ENCODE results near the gene RAB23. TPM values are rescaled to one million over a fixed set of nuclear protein-coding genes. Genes with fewer than 3 reads are reported as not detected.

RAB23 gene
- polyA plus RNA-seq, 2 donors, result 1.4 to 5.3 TPM

GRCh38 chr6:57173886-57174510 is 48.1 kb downstream of the RAB23 start:
- H3K9me3 ChIP-seq (ENCODE audit: control insufficient read depth in 2 of 2, insufficient read depth in 1 of 2, low read depth in 1 of 2, low read length in 1 of 2), result no peaks in the 10 kb centered on the region
- 65 to 66% methylated on average over 5 of the region's 5 CpGs for WGBS, 2 donors
- H3K27ac ChIP-seq (ENCODE audit: low read depth in 2 of 2, low read length in 1 of 2), result peak overlapping the region in 1 of 2 donors; percentile 17
- peak overlapping the region in 1 of 2 donors; percentile 59 for H3K4me3 ChIP-seq (ENCODE audit: low read depth in 1 of 2, low read length in 2 of 2)
- H3K27me3 ChIP-seq (ENCODE audit: control insufficient read depth in 1 of 2, insufficient read depth in 2 of 2, low read length in 2 of 2), result no peaks in the 10 kb centered on the region
- H3K4me1 ChIP-seq (ENCODE audit: control insufficient read depth in 2 of 2, insufficient read depth in 2 of 2, low read length in 1 of 2), result no peaks in the 10 kb centered on the region
- no peaks in the 10 kb centered on the region for H3K36me3 ChIP-seq (ENCODE audit: control insufficient read depth in 2 of 2, insufficient read depth in 2 of 2, low read length in 1 of 2)

DNA sequence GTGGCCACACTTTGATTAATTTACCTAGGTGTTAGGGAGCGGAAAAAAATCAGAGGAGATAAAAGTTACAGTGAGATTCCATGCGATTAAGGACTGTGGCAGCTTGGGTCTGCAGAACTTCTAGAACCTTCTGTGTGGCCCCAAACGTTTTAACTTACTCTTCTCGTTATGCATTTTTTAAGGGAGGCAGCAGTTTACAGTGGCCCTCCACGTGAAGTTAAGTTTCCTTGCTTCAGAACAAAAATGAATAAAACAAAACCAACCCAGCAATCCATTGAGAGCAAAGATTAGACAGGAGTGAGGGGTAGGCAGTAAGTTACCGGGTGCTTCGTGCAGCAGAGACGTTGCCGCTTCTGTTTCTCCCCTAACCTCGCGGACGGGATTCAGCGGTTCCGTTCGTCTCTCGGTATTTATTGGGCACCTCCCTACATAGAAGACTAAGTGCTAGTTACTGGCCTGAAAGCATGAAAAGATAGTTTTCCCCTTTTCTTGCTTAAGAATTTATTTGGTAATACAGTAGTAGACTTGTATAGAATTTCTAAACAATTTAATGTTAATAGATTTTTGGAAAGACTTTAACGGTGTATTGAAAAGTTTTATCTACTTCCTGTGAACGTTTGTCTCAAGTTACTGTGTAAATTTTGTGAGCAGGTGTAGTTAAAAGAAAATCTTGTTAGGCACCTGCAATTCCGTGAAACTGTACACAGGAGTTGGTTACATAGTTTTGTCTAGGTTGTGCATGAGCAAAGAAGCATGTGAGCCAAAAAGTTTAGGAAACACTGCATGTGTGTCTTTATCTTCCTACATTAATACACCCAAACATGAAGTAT is 48.8 kb downstream of the RAB23 start:
- Histone ChIP-seq H3K9me3 (ENCODE audit: control insufficient read depth in 2 of 2, insufficient read depth in 1 of 2, low read depth in 1 of 2, low read length in 1 of 2) (no peaks in the 10 kb centered on the region), H3K36me3 (ENCODE audit: control insufficient read depth in 2 of 2, insufficient read depth in 2 of 2, low read length in 1 of 2) (no peaks in the 10 kb centered on the region), H3K4me3 (ENCODE audit: low read depth in 1 of 2, low read length in 2 of 2) (peak overlapping the region; percentile 59 to 70), H3K27me3 (ENCODE audit: control insufficient read depth in 1 of 2, insufficient read depth in 2 of 2, low read length in 2 of 2) (no peaks in the 10 kb centered on the region), H3K4me1 (ENCODE audit: control insufficient read depth in 2 of 2, insufficient read depth in 2 of 2, low read length in 1 of 2) (no peaks in the 10 kb centered on the region), H3K27ac (ENCODE audit: low read depth in 2 of 2, low read length in 1 of 2) (peak overlapping the region; percentile 87 to 92)
- WGBS, 2 donors, result 21 to 40% methylated on average over 19 of the region's 19 CpGs

- Histone ChIP-seq H3K4me1 (ENCODE audit: control insufficient read depth in 2 of 2, insufficient read depth in 2 of 2, low read length in 1 of 2) (no peaks in the 10 kb centered on the region), H3K27me3 (ENCODE audit: control insufficient read depth in 1 of 2, insufficient read depth in 2 of 2, low read length in 2 of 2) (no peaks in the 10 kb centered on the region), H3K36me3 (ENCODE audit: control insufficient read depth in 2 of 2, insufficient read depth in 2 of 2, low read length in 1 of 2) (no peaks in the 10 kb centered on the region), H3K4me3 (ENCODE audit: low read depth in 1 of 2, low read length in 2 of 2) (peak within 1 kb of the TSS; percentile 59 to 70), H3K9me3 (ENCODE audit: control insufficient read depth in 2 of 2, insufficient read depth in 1 of 2, low read depth in 1 of 2, low read length in 1 of 2) (no peaks in the 10 kb centered on the region), H3K27ac (ENCODE audit: low read depth in 2 of 2, low read length in 1 of 2) (peak within 1 kb of the TSS; percentile 87 to 92)
- 1% methylated on average over 90 to 97 of the region's 97 CpGs for WGBS, 2 donors
Observed at GRCh38 chr6:57172136-57173055, 49.7 kb downstream of the RAB23 start, which contains the start of gene BAG2. TSS of gene BAG2 (plus strand) at chr6:57172326. CDS start at chr6:57172698, 372 bp downstream.

GRCh38 chr6:57165080-57165479 is 57.0 kb downstream of the RAB23 start:
- H3K4me1 ChIP-seq (ENCODE audit: control insufficient read depth in 2 of 2, insufficient read depth in 2 of 2, low read length in 1 of 2), result no peaks in the 10 kb centered on the region
- H3K27me3 ChIP-seq (ENCODE audit: control insufficient read depth in 1 of 2, insufficient read depth in 2 of 2, low read length in 2 of 2), result no peaks in the 10 kb centered on the region
- H3K27ac ChIP-seq (ENCODE audit: low read depth in 2 of 2, low read length in 1 of 2), result no peak overlapping the region
- H3K36me3 ChIP-seq (ENCODE audit: control insufficient read depth in 2 of 2, insufficient read depth in 2 of 2, low read length in 1 of 2), result no peaks in the 10 kb centered on the region
- WGBS, 2 donors, result 94 to 100% methylated on average over 1 of the region's 1 CpG
- no peak overlapping the region for H3K4me3 ChIP-seq (ENCODE audit: low read depth in 1 of 2, low read length in 2 of 2)
- no peaks in the 10 kb centered on the region for H3K9me3 ChIP-seq (ENCODE audit: control insufficient read depth in 2 of 2, insufficient read depth in 1 of 2, low read depth in 1 of 2, low read length in 1 of 2)

- Histone ChIP-seq H3K4me1 (ENCODE audit: control insufficient read depth in 2 of 2, insufficient read depth in 2 of 2, low read length in 1 of 2) (no peaks in the 10 kb centered on the region), H3K36me3 (ENCODE audit: control insufficient read depth in 2 of 2, insufficient read depth in 2 of 2, low read length in 1 of 2) (no peaks in the 10 kb centered on the region)
- 97% methylated on average over 2 of the region's 2 CpGs for WGBS, 2 donors
Observed at GRCh38 chr6:57163956-57164355, 58.2 kb downstream of the RAB23 start.

GRCh38 chr6:57162516-57162915 is 59.6 kb downstream of the RAB23 start:
- 83 to 85% methylated on average over 3 of the region's 3 CpGs for WGBS, 2 donors
- H3K27me3 ChIP-seq (ENCODE audit: control insufficient read depth in 1 of 2, insufficient read depth in 2 of 2, low read length in 2 of 2), result no peaks in the 10 kb centered on the region

More at GRCh38 chr6:57163956-57164355, 58.2 kb downstream of the RAB23 start:
- Histone ChIP-seq H3K9me3 (ENCODE audit: control insufficient read depth in 2 of 2, insufficient read depth in 1 of 2, low read depth in 1 of 2, low read length in 1 of 2) (no peaks in the 10 kb centered on the region), H3K27ac (ENCODE audit: low read depth in 2 of 2, low read length in 1 of 2) (no peak overlapping the region), H3K4me3 (ENCODE audit: low read depth in 1 of 2, low read length in 2 of 2) (no peak overlapping the region), H3K27me3 (ENCODE audit: control insufficient read depth in 1 of 2, insufficient read depth in 2 of 2, low read length in 2 of 2) (no peaks in the 10 kb centered on the region)

DNA sequence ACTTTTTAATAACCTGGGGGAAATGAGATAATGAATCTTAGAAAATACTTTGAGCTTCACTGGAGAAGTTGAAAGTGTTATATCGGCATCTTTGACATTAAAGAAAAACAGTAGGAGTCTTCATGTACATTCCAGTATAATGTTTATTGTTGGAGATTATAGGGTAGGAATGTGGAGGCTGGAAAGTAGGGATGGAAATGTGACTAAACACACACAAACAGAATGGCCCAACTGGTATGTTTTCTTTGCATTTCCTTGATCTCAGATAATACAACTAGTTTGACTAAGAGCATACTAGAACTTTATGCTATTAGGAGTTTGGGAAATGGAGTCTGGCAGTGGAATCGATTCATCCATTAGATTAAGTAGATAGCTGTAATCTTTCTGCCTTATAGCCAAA is 60.1 kb downstream of the RAB23 start:
- WGBS, 2 donors, result 87 to 94% methylated on average over 2 of the region's 2 CpGs
- Histone ChIP-seq H3K36me3 (ENCODE audit: control insufficient read depth in 2 of 2, insufficient read depth in 2 of 2, low read length in 1 of 2) (no peaks in the 10 kb centered on the region), H3K9me3 (ENCODE audit: control insufficient read depth in 2 of 2, insufficient read depth in 1 of 2, low read depth in 1 of 2, low read length in 1 of 2) (no peaks in the 10 kb centered on the region), H3K4me1 (ENCODE audit: control insufficient read depth in 2 of 2, insufficient read depth in 2 of 2, low read length in 1 of 2) (no peaks in the 10 kb centered on the region), H3K4me3 (ENCODE audit: low read depth in 1 of 2, low read length in 2 of 2) (no peak overlapping the region), H3K27ac (ENCODE audit: low read depth in 2 of 2, low read length in 1 of 2) (no peak overlapping the region), H3K27me3 (ENCODE audit: control insufficient read depth in 1 of 2, insufficient read depth in 2 of 2, low read length in 2 of 2) (no peaks in the 10 kb centered on the region)

More at GRCh38 chr6:57162516-57162915, 59.6 kb downstream of the RAB23 start:
- Histone ChIP-seq H3K4me3 (ENCODE audit: low read depth in 1 of 2, low read length in 2 of 2) (no peak overlapping the region), H3K36me3 (ENCODE audit: control insufficient read depth in 2 of 2, insufficient read depth in 2 of 2, low read length in 1 of 2) (no peaks in the 10 kb centered on the region), H3K4me1 (ENCODE audit: control insufficient read depth in 2 of 2, insufficient read depth in 2 of 2, low read length in 1 of 2) (no peaks in the 10 kb centered on the region), H3K9me3 (ENCODE audit: control insufficient read depth in 2 of 2, insufficient read depth in 1 of 2, low read depth in 1 of 2, low read length in 1 of 2) (no peaks in the 10 kb centered on the region), H3K27ac (ENCODE audit: low read depth in 2 of 2, low read length in 1 of 2) (no peak overlapping the region)

GRCh38 chr6:57159127-57159526 is 63.0 kb downstream of the RAB23 start:
- H3K27me3 ChIP-seq (ENCODE audit: control insufficient read depth in 1 of 2, insufficient read depth in 2 of 2, low read length in 2 of 2), result no peaks in the 10 kb centered on the region
- H3K4me1 ChIP-seq (ENCODE audit: control insufficient read depth in 2 of 2, insufficient read depth in 2 of 2, low read length in 1 of 2), result no peaks in the 10 kb centered on the region
- H3K36me3 ChIP-seq (ENCODE audit: control insufficient read depth in 2 of 2, insufficient read depth in 2 of 2, low read length in 1 of 2), result no peaks in the 10 kb centered on the region
- WGBS, 2 donors, result 55 to 67% methylated on average over 2 of the region's 2 CpGs
- no peak overlapping the region for H3K4me3 ChIP-seq (ENCODE audit: low read depth in 1 of 2, low read length in 2 of 2)
- H3K27ac ChIP-seq (ENCODE audit: low read depth in 2 of 2, low read length in 1 of 2), result no peak overlapping the region
- no peaks in the 10 kb centered on the region for H3K9me3 ChIP-seq (ENCODE audit: control insufficient read depth in 2 of 2, insufficient read depth in 1 of 2, low read depth in 1 of 2, low read length in 1 of 2)

- H3K36me3 ChIP-seq (ENCODE audit: control insufficient read depth in 2 of 2, insufficient read depth in 2 of 2, low read length in 1 of 2), result peaks cover 0 to 3% of the 10 kb centered on the region in 2 donors
- no peaks in the 10 kb centered on the region for H3K4me1 ChIP-seq (ENCODE audit: control insufficient read depth in 2 of 2, insufficient read depth in 2 of 2, low read length in 1 of 2)
- no peaks in the 10 kb centered on the region for H3K9me3 ChIP-seq (ENCODE audit: control insufficient read depth in 2 of 2, insufficient read depth in 1 of 2, low read depth in 1 of 2, low read length in 1 of 2)
- H3K27ac ChIP-seq (ENCODE audit: low read depth in 2 of 2, low read length in 1 of 2), result no peak overlapping the region
- H3K4me3 ChIP-seq (ENCODE audit: low read depth in 1 of 2, low read length in 2 of 2), result no peak overlapping the region
- no peaks in the 10 kb centered on the region for H3K27me3 ChIP-seq (ENCODE audit: control insufficient read depth in 1 of 2, insufficient read depth in 2 of 2, low read length in 2 of 2)
Observed at GRCh38 chr6:57158658-57159057, 63.4 kb downstream of the RAB23 start.
